Measurements from ENCODE around the gene TTC27. TPM values are rescaled to one million over a fixed set of nuclear protein-coding genes. Genes with fewer than 3 reads are reported as not detected.

TTC27 gene
- total RNA-seq, 1 experiment from 2014 or later, result 25.1 TPM

DNA sequence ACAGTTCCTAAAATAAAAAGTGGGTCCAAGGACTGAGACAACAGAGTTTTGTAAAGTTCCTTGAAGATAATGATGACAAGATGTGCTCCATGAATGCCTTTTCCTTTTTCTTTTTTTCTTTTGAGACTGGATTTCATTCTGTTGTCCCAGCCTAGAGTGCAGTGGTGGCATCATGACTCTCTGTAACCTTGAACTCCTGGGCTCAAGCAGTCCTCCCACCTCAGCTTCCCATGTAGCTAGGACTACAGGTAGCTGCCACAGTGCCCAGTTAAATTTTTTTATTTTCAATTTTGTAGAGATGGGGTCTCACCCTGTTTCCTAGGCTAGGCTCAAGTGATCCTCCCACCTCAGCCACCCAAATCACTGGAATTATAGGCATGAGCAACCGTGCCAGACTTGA, 16.1 kb upstream of the TTC27 start:
- POLR2A ChIA-PET, result no interaction called here
- ATAC-seq, result no peak
- Mint-ChIP-seq H3K4me1 (no peaks in the 10 kb centered on the region), H3K27ac (no peak overlapping the region), H3K27me3 (ENCODE audit: low read depth) (no peaks in the 10 kb centered on the region), H3K36me3 (peaks cover 25% of the 10 kb centered on the region), H3K9me3 (no peaks in the 10 kb centered on the region), H3K4me3 (no peak overlapping the region)
- TF ChIP-seq, protein P1, sequence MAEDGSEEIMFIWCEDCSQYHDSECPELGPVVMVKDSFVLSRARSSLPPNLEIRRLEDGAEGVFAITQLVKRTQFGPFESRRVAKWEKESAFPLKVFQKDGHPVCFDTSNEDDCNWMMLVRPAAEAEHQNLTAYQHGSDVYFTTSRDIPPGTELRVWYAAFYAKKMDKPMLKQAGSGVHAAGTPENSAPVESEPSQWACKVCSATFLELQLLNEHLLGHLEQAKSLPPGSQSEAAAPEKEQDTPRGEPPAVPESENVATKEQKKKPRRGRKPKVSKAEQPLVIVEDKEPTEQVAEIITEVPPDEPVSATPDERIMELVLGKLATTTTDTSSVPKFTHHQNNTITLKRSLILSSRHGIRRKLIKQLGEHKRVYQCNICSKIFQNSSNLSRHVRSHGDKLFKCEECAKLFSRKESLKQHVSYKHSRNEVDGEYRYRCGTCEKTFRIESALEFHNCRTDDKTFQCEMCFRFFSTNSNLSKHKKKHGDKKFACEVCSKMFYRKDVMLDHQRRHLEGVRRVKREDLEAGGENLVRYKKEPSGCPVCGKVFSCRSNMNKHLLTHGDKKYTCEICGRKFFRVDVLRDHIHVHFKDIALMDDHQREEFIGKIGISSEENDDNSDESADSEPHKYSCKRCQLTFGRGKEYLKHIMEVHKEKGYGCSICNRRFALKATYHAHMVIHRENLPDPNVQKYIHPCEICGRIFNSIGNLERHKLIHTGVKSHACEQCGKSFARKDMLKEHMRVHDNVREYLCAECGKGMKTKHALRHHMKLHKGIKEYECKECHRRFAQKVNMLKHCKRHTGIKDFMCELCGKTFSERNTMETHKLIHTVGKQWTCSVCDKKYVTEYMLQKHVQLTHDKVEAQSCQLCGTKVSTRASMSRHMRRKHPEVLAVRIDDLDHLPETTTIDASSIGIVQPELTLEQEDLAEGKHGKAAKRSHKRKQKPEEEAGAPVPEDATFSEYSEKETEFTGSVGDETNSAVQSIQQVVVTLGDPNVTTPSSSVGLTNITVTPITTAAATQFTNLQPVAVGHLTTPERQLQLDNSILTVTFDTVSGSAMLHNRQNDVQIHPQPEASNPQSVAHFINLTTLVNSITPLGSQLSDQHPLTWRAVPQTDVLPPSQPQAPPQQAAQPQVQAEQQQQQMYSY (CRISPR knock-in tag; IDR thresholded peaks at IDR 0.05), result no peak
- TF ChIP-seq, protein P2, sequence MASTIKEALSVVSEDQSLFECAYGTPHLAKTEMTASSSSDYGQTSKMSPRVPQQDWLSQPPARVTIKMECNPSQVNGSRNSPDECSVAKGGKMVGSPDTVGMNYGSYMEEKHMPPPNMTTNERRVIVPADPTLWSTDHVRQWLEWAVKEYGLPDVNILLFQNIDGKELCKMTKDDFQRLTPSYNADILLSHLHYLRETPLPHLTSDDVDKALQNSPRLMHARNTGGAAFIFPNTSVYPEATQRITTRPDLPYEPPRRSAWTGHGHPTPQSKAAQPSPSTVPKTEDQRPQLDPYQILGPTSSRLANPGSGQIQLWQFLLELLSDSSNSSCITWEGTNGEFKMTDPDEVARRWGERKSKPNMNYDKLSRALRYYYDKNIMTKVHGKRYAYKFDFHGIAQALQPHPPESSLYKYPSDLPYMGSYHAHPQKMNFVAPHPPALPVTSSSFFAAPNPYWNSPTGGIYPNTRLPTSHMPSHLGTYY (CRISPR knock-in tag; IDR thresholded peaks at IDR 0.05), result no peak
- TF ChIP-seq ZNF138 (CRISPR knock-in tag; conservative IDR thresholded peaks at IDR 0.05) (no peak), NR1H2 (CRISPR knock-in tag; IDR thresholded peaks at IDR 0.05) (no peak), IRF2 (CRISPR knock-in tag; IDR thresholded peaks at IDR 0.05; ENCODE audit: borderline replicate concordance, low read depth) (no peak), TEAD4 (CRISPR knock-in tag; IDR thresholded peaks at IDR 0.05) (no peak)
- TF ChIP-seq, protein P3, sequence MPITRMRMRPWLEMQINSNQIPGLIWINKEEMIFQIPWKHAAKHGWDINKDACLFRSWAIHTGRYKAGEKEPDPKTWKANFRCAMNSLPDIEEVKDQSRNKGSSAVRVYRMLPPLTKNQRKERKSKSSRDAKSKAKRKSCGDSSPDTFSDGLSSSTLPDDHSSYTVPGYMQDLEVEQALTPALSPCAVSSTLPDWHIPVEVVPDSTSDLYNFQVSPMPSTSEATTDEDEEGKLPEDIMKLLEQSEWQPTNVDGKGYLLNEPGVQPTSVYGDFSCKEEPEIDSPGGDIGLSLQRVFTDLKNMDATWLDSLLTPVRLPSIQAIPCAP (CRISPR knock-in tag; IDR thresholded peaks at IDR 0.05), result no peak
- TF ChIP-seq, protein P4, sequence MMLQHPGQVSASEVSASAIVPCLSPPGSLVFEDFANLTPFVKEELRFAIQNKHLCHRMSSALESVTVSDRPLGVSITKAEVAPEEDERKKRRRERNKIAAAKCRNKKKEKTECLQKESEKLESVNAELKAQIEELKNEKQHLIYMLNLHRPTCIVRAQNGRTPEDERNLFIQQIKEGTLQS (CRISPR knock-in tag; conservative IDR thresholded peaks at IDR 0.05), result no peak
- TF ChIP-seq, protein P5, sequence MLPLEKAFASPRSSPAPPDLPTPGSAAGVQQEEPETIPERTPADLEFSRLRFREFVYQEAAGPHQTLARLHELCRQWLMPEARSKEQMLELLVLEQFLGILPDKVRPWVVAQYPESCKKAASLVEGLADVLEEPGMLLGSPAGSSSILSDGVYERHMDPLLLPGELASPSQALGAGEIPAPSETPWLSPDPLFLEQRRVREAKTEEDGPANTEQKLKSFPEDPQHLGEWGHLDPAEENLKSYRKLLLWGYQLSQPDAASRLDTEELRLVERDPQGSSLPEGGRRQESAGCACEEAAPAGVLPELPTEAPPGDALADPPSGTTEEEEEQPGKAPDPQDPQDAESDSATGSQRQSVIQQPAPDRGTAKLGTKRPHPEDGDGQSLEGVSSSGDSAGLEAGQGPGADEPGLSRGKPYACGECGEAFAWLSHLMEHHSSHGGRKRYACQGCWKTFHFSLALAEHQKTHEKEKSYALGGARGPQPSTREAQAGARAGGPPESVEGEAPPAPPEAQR (CRISPR knock-in tag; IDR thresholded peaks at IDR 0.05), result no peak
- TF ChIP-seq, protein P6, sequence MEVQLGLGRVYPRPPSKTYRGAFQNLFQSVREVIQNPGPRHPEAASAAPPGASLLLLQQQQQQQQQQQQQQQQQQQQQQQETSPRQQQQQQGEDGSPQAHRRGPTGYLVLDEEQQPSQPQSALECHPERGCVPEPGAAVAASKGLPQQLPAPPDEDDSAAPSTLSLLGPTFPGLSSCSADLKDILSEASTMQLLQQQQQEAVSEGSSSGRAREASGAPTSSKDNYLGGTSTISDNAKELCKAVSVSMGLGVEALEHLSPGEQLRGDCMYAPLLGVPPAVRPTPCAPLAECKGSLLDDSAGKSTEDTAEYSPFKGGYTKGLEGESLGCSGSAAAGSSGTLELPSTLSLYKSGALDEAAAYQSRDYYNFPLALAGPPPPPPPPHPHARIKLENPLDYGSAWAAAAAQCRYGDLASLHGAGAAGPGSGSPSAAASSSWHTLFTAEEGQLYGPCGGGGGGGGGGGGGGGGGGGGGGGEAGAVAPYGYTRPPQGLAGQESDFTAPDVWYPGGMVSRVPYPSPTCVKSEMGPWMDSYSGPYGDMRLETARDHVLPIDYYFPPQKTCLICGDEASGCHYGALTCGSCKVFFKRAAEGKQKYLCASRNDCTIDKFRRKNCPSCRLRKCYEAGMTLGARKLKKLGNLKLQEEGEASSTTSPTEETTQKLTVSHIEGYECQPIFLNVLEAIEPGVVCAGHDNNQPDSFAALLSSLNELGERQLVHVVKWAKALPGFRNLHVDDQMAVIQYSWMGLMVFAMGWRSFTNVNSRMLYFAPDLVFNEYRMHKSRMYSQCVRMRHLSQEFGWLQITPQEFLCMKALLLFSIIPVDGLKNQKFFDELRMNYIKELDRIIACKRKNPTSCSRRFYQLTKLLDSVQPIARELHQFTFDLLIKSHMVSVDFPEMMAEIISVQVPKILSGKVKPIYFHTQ (CRISPR knock-in tag; IDR thresholded peaks at IDR 0.05), result no peak
- CTCF ChIA-PET, result no interaction called here
- DNase-seq (ENCODE audit: low spot score), result no peak

DNA sequence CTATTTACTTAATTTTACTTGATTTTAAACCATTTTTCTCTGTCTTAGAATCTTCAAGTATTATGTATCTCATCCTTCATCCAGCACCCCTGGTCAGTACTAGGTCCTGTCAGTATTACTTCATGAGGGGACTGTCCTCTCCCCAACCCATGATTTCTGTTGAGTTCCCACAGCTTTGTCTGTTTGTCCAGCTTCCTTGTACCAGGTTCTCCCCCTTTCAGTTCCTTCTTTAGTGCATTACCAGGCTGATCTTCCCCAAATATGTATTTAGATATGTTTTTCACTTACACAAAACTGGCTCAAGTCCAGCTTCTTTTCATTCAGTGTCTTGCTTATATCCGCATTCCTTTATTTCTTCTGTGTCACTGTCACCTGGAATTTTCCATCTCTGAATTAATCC, 13.8 kb upstream of the TTC27 start:
- no peaks in the 10 kb centered on the region for H3K4me1 Mint-ChIP-seq
- CTCF ChIA-PET, result no interaction called here
- no peaks in the 10 kb centered on the region for H3K9me3 Mint-ChIP-seq
- DNase-seq (ENCODE audit: low spot score) (no peak), ATAC-seq (no peak)
- no peaks in the 10 kb centered on the region for H3K27me3 Mint-ChIP-seq (ENCODE audit: low read depth)
- H3K4me3 Mint-ChIP-seq, result no peak overlapping the region
- H3K27ac Mint-ChIP-seq, result no peak overlapping the region
- POLR2A ChIA-PET, result no interaction called here
- peaks cover 20% of the 10 kb centered on the region for H3K36me3 Mint-ChIP-seq
- no peak for TF ChIP-seq MYBL2 (CRISPR knock-in tag; IDR thresholded peaks at IDR 0.05)
- TF ChIP-seq ZNF317 (CRISPR knock-in tag; IDR thresholded peaks at IDR 0.05; ENCODE audit: borderline replicate concordance, low read depth), result no peak
- TF ChIP-seq, protein P7, sequence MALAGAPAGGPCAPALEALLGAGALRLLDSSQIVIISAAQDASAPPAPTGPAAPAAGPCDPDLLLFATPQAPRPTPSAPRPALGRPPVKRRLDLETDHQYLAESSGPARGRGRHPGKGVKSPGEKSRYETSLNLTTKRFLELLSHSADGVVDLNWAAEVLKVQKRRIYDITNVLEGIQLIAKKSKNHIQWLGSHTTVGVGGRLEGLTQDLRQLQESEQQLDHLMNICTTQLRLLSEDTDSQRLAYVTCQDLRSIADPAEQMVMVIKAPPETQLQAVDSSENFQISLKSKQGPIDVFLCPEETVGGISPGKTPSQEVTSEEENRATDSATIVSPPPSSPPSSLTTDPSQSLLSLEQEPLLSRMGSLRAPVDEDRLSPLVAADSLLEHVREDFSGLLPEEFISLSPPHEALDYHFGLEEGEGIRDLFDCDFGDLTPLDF (CRISPR knock-in tag; IDR thresholded peaks at IDR 0.05), result no peak
- TF ChIP-seq, protein P8, sequence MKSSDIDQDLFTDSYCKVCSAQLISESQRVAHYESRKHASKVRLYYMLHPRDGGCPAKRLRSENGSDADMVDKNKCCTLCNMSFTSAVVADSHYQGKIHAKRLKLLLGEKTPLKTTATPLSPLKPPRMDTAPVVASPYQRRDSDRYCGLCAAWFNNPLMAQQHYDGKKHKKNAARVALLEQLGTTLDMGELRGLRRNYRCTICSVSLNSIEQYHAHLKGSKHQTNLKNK (CRISPR knock-in tag; IDR thresholded peaks at IDR 0.05), result no peak
- no peak for TF ChIP-seq NR3C1 (CRISPR knock-in tag; conservative IDR thresholded peaks at IDR 0.05; ENCODE audit: low read depth)
- TF ChIP-seq, protein P9, sequence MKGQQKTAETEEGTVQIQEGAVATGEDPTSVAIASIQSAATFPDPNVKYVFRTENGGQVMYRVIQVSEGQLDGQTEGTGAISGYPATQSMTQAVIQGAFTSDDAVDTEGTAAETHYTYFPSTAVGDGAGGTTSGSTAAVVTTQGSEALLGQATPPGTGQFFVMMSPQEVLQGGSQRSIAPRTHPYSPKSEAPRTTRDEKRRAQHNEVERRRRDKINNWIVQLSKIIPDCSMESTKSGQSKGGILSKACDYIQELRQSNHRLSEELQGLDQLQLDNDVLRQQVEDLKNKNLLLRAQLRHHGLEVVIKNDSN (CRISPR knock-in tag; IDR thresholded peaks at IDR 0.05), result no peak
- TF ChIP-seq ELF4 (CRISPR knock-in tag; IDR thresholded peaks at IDR 0.05; ENCODE audit: low read depth), result no peak
- TF ChIP-seq, protein P10, sequence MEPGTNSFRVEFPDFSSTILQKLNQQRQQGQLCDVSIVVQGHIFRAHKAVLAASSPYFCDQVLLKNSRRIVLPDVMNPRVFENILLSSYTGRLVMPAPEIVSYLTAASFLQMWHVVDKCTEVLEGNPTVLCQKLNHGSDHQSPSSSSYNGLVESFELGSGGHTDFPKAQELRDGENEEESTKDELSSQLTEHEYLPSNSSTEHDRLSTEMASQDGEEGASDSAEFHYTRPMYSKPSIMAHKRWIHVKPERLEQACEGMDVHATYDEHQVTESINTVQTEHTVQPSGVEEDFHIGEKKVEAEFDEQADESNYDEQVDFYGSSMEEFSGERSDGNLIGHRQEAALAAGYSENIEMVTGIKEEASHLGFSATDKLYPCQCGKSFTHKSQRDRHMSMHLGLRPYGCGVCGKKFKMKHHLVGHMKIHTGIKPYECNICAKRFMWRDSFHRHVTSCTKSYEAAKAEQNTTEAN (CRISPR knock-in tag; IDR thresholded peaks at IDR 0.05), result no peak

Data from WTC11 (cell line).